SK-N-SH treated with all-trans-retinoic acid at 6 μM for 48 hours (cell line): ENCODE results near the gene KCNQ5.

Source experiments
- ATAC-seq: fragments of 200-7000 bp; cut with Tn5 transposase; 3 replicates; pipeline ENCODE4 v1.9.1; 2020; ENCODE audit warnings: mild to moderate bottlenecking, moderate library complexity
- ARNTL ChIP-seq: fragments of 450-650 bp; formaldehyde crosslinking; IDR thresholded peaks from 2 replicates; pipeline ENCODE4 v1.5.0; 2020; ENCODE audit warnings: low read depth, mild to moderate bottlenecking, moderate library complexity, borderline replicate concordance
- CSDC2 ChIP-seq: fragments of 250-450 bp; sonication (Bioruptor Pico); IDR thresholded peaks from 2 replicates; pipeline ENCODE4 v1.5.0; 2020; ENCODE audit warnings: mild to moderate bottlenecking, moderate library complexity
- ESRRG ChIP-seq: fragments of 250-450 bp; sonication (Bioruptor Pico); IDR thresholded peaks from 2 replicates; pipeline ENCODE4 v1.6.1; 2021; ENCODE audit warnings: mild to moderate bottlenecking
- GLIS3 ChIP-seq: fragments of 250-450 bp; sonication (Bioruptor Pico); IDR thresholded peaks from 2 replicates; pipeline ENCODE4 v1.5.0; 2020; ENCODE audit warnings: mild to moderate bottlenecking, moderate library complexity
- ISL1 ChIP-seq: fragments of 250-450 bp; sonication (Bioruptor Pico); IDR thresholded peaks from 2 replicates; pipeline ENCODE4 v2.1.2; 2022; ENCODE audit warnings: mild to moderate bottlenecking, moderate library complexity
- OSR1 ChIP-seq: fragments of 250-450 bp; sonication (Bioruptor Pico); IDR thresholded peaks from 2 replicates; pipeline ENCODE4 v1.8.0; 2022; ENCODE audit warnings: moderate library complexity, mild to moderate bottlenecking, inconsistent platforms
- PPARA ChIP-seq: fragments of 250-450 bp; sonication (Bioruptor Pico); IDR thresholded peaks from 2 replicates; pipeline ENCODE4 v1.5.0; 2020; ENCODE audit warnings: mild to moderate bottlenecking, borderline replicate concordance
- SNAI2 ChIP-seq: fragments of 250-450 bp; sonication (Bioruptor Pico); IDR thresholded peaks from 2 replicates; pipeline ENCODE4 v1.5.0; 2020; ENCODE audit warnings: mild to moderate bottlenecking, moderate library complexity
- TOX ChIP-seq: fragments of 250-450 bp; sonication (Bioruptor Pico); IDR thresholded peaks from 2 replicates; pipeline ENCODE4 v1.8.0; 2021; ENCODE audit warnings: mild to moderate bottlenecking, moderate library complexity, borderline replicate concordance
- ZC3H10 ChIP-seq: fragments of 250-450 bp; sonication (Bioruptor Pico); IDR thresholded peaks from 2 replicates; pipeline ENCODE4 v1.5.1; 2021; ENCODE audit warnings: mild to moderate bottlenecking, moderate library complexity
- ZFP3 ChIP-seq: fragments of 250-450 bp; sonication (Bioruptor Pico); IDR thresholded peaks from 2 replicates; pipeline ENCODE4 v1.5.0; 2020; ENCODE audit warnings: mild to moderate bottlenecking, moderate library complexity
- ZFP30 ChIP-seq: fragments of 450-650 bp; formaldehyde crosslinking; IDR thresholded peaks from 2 replicates; pipeline ENCODE4 v1.5.0; 2022; ENCODE audit warnings: mild to moderate bottlenecking, moderate library complexity
- ZNF70 ChIP-seq: fragments of 450-650 bp; formaldehyde crosslinking; IDR thresholded peaks from 2 replicates; pipeline ENCODE4 v1.5.0; 2020; ENCODE audit warnings: mild to moderate bottlenecking, moderate library complexity
- ZNF8 ChIP-seq: fragments of 450-650 bp; formaldehyde crosslinking; IDR thresholded peaks from 2 replicates; pipeline ENCODE4 v1.5.0; 2020; ENCODE audit warnings: mild to moderate bottlenecking, moderate library complexity
- TF ChIP-seq, protein P1 (sequence below): fragments of 250-450 bp; sonication (Bioruptor Pico); IDR thresholded peaks from 2 replicates; pipeline ENCODE4 v1.5.0; 2020; ENCODE audit warnings: mild to moderate bottlenecking, moderate library complexity
- TF ChIP-seq, protein P2 (sequence below): fragments of 250-450 bp; sonication (Bioruptor Pico); IDR thresholded peaks from 2 replicates; pipeline ENCODE4 v1.8.0; 2020; ENCODE audit warnings: mild to moderate bottlenecking, moderate library complexity, borderline replicate concordance
- TF ChIP-seq, protein P3 (sequence below): fragments of 250-450 bp; sonication (Bioruptor Pico); IDR thresholded peaks from 2 replicates; pipeline ENCODE4 v1.5.1; 2021; ENCODE audit warnings: mild to moderate bottlenecking, moderate library complexity
- TF ChIP-seq, protein P4 (sequence below): fragments of 250-450 bp; sonication (Bioruptor Pico); IDR thresholded peaks from 2 replicates; pipeline ENCODE4 v1.5.1; 2020; ENCODE audit warnings: low read depth, mild to moderate bottlenecking, moderate library complexity

KCNQ5 gene

DNA sequence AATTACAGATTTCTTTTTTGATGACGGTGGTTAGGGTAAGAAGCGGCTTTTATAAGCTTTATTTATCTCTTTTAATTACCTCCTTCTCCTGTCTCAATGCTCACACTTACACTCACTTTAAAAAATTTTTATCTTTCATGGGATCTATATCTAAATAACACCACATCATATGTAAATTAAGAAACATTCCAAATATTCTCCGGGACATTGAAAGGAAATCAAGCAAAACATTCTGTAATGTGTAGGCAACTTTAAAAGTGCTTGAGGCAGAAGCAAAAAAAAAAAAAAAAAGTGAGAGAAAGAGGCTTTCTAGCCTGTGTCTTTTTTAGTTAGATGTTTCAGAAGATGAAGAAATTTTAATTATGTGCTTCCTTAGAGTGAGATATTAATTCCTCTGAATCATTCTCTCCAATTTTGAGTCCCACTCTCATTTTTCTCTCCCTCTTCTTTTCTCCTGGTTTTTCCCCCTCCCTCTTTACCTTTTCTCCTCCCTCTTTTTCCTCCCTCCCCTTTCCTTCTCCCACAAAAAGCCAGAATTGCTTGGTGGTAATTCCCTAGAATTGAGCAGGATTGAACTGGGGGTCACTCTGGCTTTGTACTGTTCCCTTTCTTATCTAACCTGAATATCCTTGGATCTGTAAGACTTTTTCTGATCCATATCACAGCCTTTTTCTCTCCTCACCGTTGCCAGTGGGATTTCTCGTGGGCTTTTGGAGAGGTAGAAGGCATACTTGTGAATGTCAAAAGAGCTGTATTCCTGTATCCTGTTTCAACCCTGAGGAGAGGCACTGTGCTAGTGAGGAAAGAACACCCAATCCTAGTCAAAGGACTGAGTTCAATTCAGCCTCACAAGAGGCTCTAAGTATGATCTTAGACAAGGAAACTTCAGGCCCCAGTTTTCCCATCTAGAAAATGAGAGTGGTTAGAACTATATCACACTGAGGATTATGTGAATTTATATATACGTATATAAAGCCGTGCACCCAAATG, 30.4 kb downstream of the KCNQ5 start (continued):
- TF ChIP-seq, protein P1, sequence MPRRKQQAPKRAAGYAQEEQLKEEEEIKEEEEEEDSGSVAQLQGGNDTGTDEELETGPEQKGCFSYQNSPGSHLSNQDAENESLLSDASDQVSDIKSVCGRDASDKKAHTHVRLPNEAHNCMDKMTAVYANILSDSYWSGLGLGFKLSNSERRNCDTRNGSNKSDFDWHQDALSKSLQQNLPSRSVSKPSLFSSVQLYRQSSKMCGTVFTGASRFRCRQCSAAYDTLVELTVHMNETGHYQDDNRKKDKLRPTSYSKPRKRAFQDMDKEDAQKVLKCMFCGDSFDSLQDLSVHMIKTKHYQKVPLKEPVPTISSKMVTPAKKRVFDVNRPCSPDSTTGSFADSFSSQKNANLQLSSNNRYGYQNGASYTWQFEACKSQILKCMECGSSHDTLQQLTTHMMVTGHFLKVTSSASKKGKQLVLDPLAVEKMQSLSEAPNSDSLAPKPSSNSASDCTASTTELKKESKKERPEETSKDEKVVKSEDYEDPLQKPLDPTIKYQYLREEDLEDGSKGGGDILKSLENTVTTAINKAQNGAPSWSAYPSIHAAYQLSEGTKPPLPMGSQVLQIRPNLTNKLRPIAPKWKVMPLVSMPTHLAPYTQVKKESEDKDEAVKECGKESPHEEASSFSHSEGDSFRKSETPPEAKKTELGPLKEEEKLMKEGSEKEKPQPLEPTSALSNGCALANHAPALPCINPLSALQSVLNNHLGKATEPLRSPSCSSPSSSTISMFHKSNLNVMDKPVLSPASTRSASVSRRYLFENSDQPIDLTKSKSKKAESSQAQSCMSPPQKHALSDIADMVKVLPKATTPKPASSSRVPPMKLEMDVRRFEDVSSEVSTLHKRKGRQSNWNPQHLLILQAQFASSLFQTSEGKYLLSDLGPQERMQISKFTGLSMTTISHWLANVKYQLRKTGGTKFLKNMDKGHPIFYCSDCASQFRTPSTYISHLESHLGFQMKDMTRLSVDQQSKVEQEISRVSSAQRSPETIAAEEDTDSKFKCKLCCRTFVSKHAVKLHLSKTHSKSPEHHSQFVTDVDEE (CRISPR knock-in tag): no peak

DNA sequence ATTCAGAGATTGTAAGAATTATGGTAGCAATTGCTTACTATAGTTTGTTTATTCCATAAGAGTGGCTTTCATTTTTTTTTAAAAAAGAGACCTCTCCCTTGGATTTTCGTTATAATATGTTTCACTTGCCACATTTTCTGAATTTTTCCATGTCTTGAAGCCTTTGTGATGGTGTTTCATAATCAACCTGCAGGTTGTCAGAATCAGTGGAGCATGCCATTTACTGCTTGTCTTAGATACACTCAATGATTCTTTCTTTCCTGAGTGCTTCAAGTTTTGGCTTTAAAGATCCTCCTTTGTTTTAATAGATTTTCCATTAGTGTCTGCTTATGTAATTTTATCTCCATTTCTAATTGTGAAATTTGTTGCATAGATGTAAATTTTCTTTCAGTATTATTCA, 31.2 kb downstream of the KCNQ5 start:
- no peak for ATAC-seq
- TF ChIP-seq SNAI2 (CRISPR knock-in tag) (no peak), ISL1 (no peak), ESRRG (CRISPR knock-in tag) (no peak), ZFP30 (no peak), GLIS3 (CRISPR knock-in tag) (no peak), ARNTL (CRISPR knock-in tag) (no peak), OSR1 (CRISPR knock-in tag) (no peak), ZC3H10 (no peak), ZNF70 (CRISPR knock-in tag) (no peak), CSDC2 (no peak), TOX (CRISPR knock-in tag) (no peak), PPARA (CRISPR knock-in tag) (no peak), ZNF8 (CRISPR knock-in tag) (no peak)
- TF ChIP-seq, protein P2, sequence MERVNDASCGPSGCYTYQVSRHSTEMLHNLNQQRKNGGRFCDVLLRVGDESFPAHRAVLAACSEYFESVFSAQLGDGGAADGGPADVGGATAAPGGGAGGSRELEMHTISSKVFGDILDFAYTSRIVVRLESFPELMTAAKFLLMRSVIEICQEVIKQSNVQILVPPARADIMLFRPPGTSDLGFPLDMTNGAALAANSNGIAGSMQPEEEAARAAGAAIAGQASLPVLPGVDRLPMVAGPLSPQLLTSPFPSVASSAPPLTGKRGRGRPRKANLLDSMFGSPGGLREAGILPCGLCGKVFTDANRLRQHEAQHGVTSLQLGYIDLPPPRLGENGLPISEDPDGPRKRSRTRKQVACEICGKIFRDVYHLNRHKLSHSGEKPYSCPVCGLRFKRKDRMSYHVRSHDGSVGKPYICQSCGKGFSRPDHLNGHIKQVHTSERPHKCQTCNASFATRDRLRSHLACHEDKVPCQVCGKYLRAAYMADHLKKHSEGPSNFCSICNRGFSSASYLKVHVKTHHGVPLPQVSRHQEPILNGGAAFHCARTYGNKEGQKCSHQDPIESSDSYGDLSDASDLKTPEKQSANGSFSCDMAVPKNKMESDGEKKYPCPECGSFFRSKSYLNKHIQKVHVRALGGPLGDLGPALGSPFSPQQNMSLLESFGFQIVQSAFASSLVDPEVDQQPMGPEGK (CRISPR knock-in tag): no peak
- TF ChIP-seq, protein P3, sequence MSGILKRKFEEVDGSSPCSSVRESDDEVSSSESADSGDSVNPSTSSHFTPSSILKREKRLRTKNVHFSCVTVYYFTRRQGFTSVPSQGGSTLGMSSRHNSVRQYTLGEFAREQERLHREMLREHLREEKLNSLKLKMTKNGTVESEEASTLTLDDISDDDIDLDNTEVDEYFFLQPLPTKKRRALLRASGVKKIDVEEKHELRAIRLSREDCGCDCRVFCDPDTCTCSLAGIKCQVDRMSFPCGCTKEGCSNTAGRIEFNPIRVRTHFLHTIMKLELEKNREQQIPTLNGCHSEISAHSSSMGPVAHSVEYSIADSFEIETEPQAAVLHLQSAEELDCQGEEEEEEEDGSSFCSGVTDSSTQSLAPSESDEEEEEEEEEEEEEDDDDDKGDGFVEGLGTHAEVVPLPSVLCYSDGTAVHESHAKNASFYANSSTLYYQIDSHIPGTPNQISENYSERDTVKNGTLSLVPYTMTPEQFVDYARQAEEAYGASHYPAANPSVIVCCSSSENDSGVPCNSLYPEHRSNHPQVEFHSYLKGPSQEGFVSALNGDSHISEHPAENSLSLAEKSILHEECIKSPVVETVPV: no peak
- TF ChIP-seq, protein P1 (CRISPR knock-in tag): no peak
- TF ChIP-seq, protein P4, sequence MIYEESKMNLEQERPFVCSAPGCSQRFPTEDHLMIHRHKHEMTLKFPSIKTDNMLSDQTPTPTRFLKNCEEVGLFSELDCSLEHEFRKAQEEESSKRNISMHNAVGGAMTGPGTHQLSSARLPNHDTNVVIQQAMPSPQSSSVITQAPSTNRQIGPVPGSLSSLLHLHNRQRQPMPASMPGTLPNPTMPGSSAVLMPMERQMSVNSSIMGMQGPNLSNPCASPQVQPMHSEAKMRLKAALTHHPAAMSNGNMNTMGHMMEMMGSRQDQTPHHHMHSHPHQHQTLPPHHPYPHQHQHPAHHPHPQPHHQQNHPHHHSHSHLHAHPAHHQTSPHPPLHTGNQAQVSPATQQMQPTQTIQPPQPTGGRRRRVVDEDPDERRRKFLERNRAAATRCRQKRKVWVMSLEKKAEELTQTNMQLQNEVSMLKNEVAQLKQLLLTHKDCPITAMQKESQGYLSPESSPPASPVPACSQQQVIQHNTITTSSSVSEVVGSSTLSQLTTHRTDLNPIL (CRISPR knock-in tag): no peak

DNA sequence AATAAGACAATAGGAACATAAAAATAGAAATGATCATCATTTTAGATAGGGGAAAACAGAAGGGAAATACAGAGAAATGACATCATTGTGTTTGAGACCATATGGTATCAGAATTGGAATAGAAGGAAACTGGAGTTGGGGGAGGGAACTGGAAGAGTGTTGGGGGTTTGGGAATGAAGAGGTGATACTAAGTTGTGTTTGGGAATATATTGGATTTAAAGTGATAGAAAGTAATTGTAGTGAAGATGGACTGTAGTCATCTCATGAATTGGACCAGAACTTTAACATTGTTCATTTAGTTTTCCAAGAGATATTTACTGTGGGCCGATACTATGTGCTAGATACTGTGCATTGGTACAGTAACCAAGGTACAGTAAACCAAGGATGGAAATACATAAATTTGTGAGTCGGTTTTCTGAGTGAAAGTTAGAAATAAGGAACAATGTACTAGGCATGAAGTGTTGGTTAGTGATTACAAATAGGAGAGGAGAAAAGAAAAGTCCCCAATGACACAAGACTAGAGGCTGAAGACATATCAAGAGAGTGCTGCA, 32.3 kb downstream of the KCNQ5 start:
- ATAC-seq: no peak
- TF ChIP-seq, protein P3: no peak
- TF ChIP-seq, protein P4 (CRISPR knock-in tag): no peak
- no peak for TF ChIP-seq TOX (CRISPR knock-in tag)
- TF ChIP-seq ESRRG (CRISPR knock-in tag): no peak
- TF ChIP-seq ZC3H10: no peak
- TF ChIP-seq ISL1: no peak
- TF ChIP-seq ZFP3 (CRISPR knock-in tag): no peak
- TF ChIP-seq, all 23 proteins: peak for 0
